ENCODE data around the gene PRG3. TPM values are rescaled to one million over a fixed set of nuclear protein-coding genes. Genes with fewer than 3 reads are reported as not detected.
"Not testable (repeated sequence)": the region's sequence is repeated elsewhere in the genome, so short reads cannot be mapped to it uniquely, and the experiment has no call there.

The PRG3 gene
- total and polyA plus RNA-seq, 2 experiments from 2014 or later, result not detected

DNA sequence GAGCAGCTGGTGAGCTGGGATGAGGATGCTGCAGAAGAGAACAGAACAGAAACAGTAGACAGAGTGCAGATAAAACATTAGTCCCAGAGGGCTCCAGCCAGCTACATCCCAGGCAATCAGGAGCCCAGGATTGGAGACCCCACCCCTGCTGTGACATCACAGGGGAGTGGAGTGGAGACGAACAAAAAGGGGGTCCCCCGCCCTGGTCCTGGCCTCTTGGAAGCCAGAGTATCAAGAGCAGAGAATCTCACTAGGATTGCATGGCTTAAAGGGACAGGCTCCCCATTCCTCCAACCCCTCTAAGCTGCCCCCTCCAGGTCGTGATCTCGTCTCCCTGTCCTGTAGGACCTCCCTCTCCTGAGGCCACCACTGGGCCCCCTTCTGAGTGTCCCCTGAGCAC lies 42.8 kb downstream of the PRG3 start, which contains the start of gene P2RX3:
TSS of gene P2RX3 (plus strand) at position 211 of the 400 bp plus-strand sequence. CDS start 199 bp downstream, outside the sequence.
- no peaks in the 10 kb centered on the region for H3K27me3 ChIP-seq
- no peak within 1 kb of the TSS for H3K27ac ChIP-seq
- H3K9me2 ChIP-seq (replicated peaks; ENCODE audit: insufficient read depth), result no peaks in the 10 kb centered on the region
- H3K9me3 ChIP-seq (ENCODE audit: low read depth), result no peaks in the 10 kb centered on the region
- WGBS (ENCODE audit: low lambda C conversion rate, missing lambda C conversion rate), result 54% methylated on average over 4 of the region's 4 CpGs
- no peak within 1 kb of the TSS for H3K4me3 ChIP-seq
- H2AFZ ChIP-seq, result no peak within 1 kb of the TSS
- H4K20me1 ChIP-seq (ENCODE audit: insufficient read depth, poor library complexity, severe bottlenecking), result no peaks in the 10 kb centered on the region
- peaks cover 34% of the 10 kb centered on the region for H3K79me2 ChIP-seq
- no peaks in the 10 kb centered on the region for H3K36me3 ChIP-seq (replicated peaks; ENCODE audit: insufficient read depth, low read depth)
- DNase-seq (ENCODE audit: low spot score), result no peak
- no peak within 1 kb of the TSS for H3K4me2 ChIP-seq
- no peak for TF ChIP-seq EZH2phosphoT487 (IDR thresholded peaks at IDR 0.05; ENCODE audit: low read depth, severe bottlenecking, unreplicated experiment)
- no peak for TF ChIP-seq EZH2 (IDR thresholded peaks at IDR 0.05; ENCODE audit: borderline replicate concordance)
- TF ChIP-seq, protein P1, sequence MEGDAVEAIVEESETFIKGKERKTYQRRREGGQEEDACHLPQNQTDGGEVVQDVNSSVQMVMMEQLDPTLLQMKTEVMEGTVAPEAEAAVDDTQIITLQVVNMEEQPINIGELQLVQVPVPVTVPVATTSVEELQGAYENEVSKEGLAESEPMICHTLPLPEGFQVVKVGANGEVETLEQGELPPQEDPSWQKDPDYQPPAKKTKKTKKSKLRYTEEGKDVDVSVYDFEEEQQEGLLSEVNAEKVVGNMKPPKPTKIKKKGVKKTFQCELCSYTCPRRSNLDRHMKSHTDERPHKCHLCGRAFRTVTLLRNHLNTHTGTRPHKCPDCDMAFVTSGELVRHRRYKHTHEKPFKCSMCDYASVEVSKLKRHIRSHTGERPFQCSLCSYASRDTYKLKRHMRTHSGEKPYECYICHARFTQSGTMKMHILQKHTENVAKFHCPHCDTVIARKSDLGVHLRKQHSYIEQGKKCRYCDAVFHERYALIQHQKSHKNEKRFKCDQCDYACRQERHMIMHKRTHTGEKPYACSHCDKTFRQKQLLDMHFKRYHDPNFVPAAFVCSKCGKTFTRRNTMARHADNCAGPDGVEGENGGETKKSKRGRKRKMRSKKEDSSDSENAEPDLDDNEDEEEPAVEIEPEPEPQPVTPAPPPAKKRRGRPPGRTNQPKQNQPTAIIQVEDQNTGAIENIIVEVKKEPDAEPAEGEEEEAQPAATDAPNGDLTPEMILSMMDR (IDR thresholded peaks at IDR 0.05; ENCODE audit: poor library complexity), result no peak
- H3K4me1 ChIP-seq (ENCODE audit: insufficient read depth), result peaks cover 16% of the 10 kb centered on the region

DNA sequence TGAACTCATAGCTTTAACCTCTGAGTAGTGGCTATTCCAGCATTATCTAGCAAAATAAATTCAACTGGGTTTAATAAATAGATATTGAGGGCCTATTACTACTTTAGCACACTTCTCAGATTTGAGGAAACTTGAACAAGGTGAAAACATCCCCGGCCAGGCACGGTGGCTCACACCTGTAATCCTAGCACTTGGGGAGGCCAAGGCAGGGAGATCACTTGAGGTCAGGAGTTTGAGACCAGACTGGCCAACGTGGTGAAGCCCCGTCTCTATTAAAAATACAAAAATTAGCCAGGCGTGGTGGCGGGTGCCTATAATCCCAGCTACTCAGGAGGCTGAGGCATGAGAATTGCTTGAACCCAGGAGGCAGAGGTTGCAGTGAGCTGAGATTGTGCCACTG lies 44.1 kb downstream of the PRG3 start:
- Histone ChIP-seq H3K79me2 (peaks cover 38% of the 10 kb centered on the region), H2AFZ (peak overlapping the region; percentile 100), H3K27ac (peak overlapping the region; percentile 93), H3K4me1 (ENCODE audit: insufficient read depth) (peaks cover 16% of the 10 kb centered on the region)
- not testable (repeated sequence) for H3K36me3 ChIP-seq (replicated peaks; ENCODE audit: insufficient read depth, low read depth); H3K27me3 ChIP-seq; H3K9me2 ChIP-seq (replicated peaks; ENCODE audit: insufficient read depth); DNase-seq (ENCODE audit: low spot score); H4K20me1 ChIP-seq (ENCODE audit: insufficient read depth, poor library complexity, severe bottlenecking); H3K9me3 ChIP-seq (ENCODE audit: low read depth); H3K4me3 ChIP-seq; H3K4me2 ChIP-seq
- 98% methylated on average over 6 of the region's 6 CpGs for WGBS (ENCODE audit: low lambda C conversion rate, missing lambda C conversion rate)

DNA sequence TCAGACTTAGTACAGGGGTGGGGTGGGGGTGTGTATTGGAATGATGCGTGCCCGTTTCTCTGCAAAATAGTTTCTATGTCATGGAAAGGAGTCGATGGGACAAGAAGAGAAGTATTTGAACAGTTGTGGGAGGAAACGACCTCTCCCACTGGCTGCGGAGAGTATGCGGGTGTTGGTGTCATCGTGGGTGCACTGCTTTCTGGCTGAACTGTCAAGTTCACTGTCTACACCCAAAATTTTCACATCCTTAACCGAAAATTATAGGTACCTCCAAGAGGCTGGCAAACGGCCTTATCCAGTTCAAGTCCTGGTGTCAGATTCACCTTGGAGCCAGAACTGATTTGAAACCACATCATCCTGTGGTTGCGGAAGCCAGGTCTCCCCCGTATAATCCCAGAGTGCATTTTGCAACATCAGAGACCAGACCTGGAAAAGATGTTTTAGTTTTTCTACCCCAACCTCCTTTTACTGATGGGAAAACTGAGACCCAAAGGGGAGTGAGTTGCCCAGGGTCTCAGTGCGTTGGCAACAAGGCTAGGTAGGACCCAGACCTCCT lies 44.8 kb downstream of the PRG3 start:
- Histone ChIP-seq H3K4me1 (ENCODE audit: insufficient read depth) (peaks cover 16% of the 10 kb centered on the region), H2AFZ (peak overlapping the region; percentile 100), H3K9me2 (replicated peaks; ENCODE audit: insufficient read depth) (no peaks in the 10 kb centered on the region), H3K27me3 (no peaks in the 10 kb centered on the region), H4K20me1 (ENCODE audit: insufficient read depth, poor library complexity, severe bottlenecking) (no peaks in the 10 kb centered on the region), H3K27ac (peak overlapping the region; percentile 93), H3K79me2 (peaks cover 38% of the 10 kb centered on the region), H3K36me3 (replicated peaks; ENCODE audit: insufficient read depth, low read depth) (no peaks in the 10 kb centered on the region), H3K4me2 (peak overlapping the region; percentile 95), H3K9me3 (ENCODE audit: low read depth) (no peaks in the 10 kb centered on the region), H3K4me3 (peak overlapping the region; percentile 80)
- no peak for DNase-seq (ENCODE audit: low spot score)
- TF ChIP-seq, protein P1 (IDR thresholded peaks at IDR 0.05; ENCODE audit: poor library complexity), result no peak
- TF ChIP-seq EZH2phosphoT487 (IDR thresholded peaks at IDR 0.05; ENCODE audit: low read depth, severe bottlenecking, unreplicated experiment) (no peak), EZH2 (IDR thresholded peaks at IDR 0.05; ENCODE audit: borderline replicate concordance) (no peak)
- 59% methylated on average over 12 of the region's 12 CpGs for WGBS (ENCODE audit: low lambda C conversion rate, missing lambda C conversion rate)

DNA sequence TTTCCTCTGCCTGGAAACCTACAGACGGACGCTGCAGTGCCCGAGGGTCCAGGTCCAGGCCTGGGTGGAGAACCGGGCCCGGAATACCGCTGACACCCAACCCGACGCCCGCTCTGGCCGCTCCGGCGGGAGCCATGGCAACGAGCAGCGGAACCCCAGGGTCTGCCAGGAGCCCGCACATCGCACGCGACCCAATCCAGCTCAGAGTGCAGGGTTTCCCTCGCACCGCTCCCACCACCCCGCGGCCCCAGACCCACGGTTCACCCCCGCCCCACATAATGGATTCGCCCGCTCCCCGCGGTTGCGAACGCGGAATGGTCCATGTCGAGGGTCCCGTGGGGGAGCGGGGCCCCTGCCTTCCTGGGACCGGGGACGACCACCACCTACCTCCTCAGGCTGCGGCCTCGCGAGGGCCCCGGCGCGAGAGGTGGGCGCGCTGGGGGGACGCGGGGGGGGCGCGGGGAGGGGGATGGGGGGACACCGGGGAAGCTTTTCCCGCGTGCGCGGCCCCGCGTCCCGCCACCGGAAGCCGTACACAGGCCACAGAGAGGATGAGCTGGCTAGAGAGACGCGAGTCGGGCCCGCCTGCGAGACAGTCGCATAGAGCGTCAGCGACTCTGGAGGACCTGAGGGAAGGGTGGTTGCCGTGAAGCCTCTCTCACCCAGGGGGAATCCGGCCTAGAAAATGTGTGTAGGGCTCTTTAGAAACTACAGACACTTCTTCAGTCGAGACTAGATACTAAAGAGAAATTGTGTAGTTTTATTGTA lies 45.4 kb downstream of the PRG3 start, which contains the start of gene SSRP1:
TSS of gene SSRP1 (minus strand) at position 550 of the 768 bp plus-strand sequence. CDS start 771 bp downstream, outside the sequence.
- Histone ChIP-seq H3K9me3 (ENCODE audit: low read depth) (no peaks in the 10 kb centered on the region), H3K9me2 (replicated peaks; ENCODE audit: insufficient read depth) (no peaks in the 10 kb centered on the region), H3K4me1 (ENCODE audit: insufficient read depth) (peaks cover 16% of the 10 kb centered on the region), H3K79me2 (peaks cover 38% of the 10 kb centered on the region), H2AFZ (peak within 1 kb of the TSS; percentile 100), H3K36me3 (replicated peaks; ENCODE audit: insufficient read depth, low read depth) (no peaks in the 10 kb centered on the region), H4K20me1 (ENCODE audit: insufficient read depth, poor library complexity, severe bottlenecking) (no peaks in the 10 kb centered on the region), H3K27ac (peak within 1 kb of the TSS; percentile 93), H3K4me2 (peak within 1 kb of the TSS; percentile 95), H3K4me3 (peak within 1 kb of the TSS; percentile 80), H3K27me3 (no peaks in the 10 kb centered on the region)
- no peak for TF ChIP-seq EZH2phosphoT487 (IDR thresholded peaks at IDR 0.05; ENCODE audit: low read depth, severe bottlenecking, unreplicated experiment)
- TF ChIP-seq EZH2 (IDR thresholded peaks at IDR 0.05; ENCODE audit: borderline replicate concordance), result no peak
- TF ChIP-seq, protein P1 (IDR thresholded peaks at IDR 0.05; ENCODE audit: poor library complexity), result no peak
- 1% methylated on average over 50 of the region's 69 CpGs for WGBS (ENCODE audit: low lambda C conversion rate, missing lambda C conversion rate)
- DNase-seq (ENCODE audit: low spot score), result peak; percentile 93

Measured in hepatocyte (in vitro differentiated cells).